RWPE2 (cell line): ENCODE measurements around the gene PEAR1.

Experiments
- ATAC-seq: fragments of 200-7000 bp; cut with Tn5 transposase; 3 replicates; pipeline ENCODE4 v1.9.1; 2021; ENCODE audit warnings: low read depth
- DNase-seq: peaks from one replicate; pipeline ENCODE4 v3.0.0-alpha.2; 2020; ENCODE audit warnings: low spot score
- H3K27ac ChIP-seq: fragments of 450-650 bp; 2 replicates; pipeline ENCODE4 v1.5.1; 2017; ENCODE audit warnings: mild to moderate bottlenecking; ENCODE audit not compliant: poor library complexity, severe bottlenecking
- H3K27me3 ChIP-seq: fragments of 250-450 bp; sonication (Bioruptor Pico); 2 replicates; pipeline ENCODE4 v1.5.1; 2021; ENCODE audit warnings: mild to moderate bottlenecking, moderate library complexity; ENCODE audit not compliant: insufficient read depth, poor library complexity, severe bottlenecking
- H3K36me3 ChIP-seq: fragments of 250-450 bp; sonication (Bioruptor Pico); 2 replicates; pipeline ENCODE4 v1.5.1; 2020; ENCODE audit warnings: low read depth, mild to moderate bottlenecking, moderate library complexity
- H3K4me1 ChIP-seq: fragments of 250-450 bp; sonication (Bioruptor Pico); 2 replicates; pipeline ENCODE4 v1.5.1; 2021; ENCODE audit warnings: mild to moderate bottlenecking, moderate library complexity; ENCODE audit not compliant: insufficient read depth, poor library complexity, severe bottlenecking
- H3K4me3 ChIP-seq: fragments of 250-450 bp; sonication (Bioruptor Pico); 2 replicates; pipeline ENCODE4 v1.5.1; 2021; ENCODE audit warnings: mild to moderate bottlenecking, moderate library complexity; ENCODE audit not compliant: severe bottlenecking
- H3K9me3 ChIP-seq: fragments of 250-450 bp; sonication (Bioruptor Pico); 2 replicates; pipeline ENCODE4 v1.5.1; 2021; ENCODE audit warnings: mild to moderate bottlenecking, moderate library complexity; ENCODE audit not compliant: severe bottlenecking
- TF ChIP-seq, protein P1 (sequence below): fragments of 450-650 bp; IDR thresholded peaks from one replicate; pipeline ENCODE4 v1.5.1; 2017; ENCODE audit warnings: mild to moderate bottlenecking, moderate library complexity; ENCODE audit not compliant: poor library complexity, severe bottlenecking

The PEAR1 gene

DNA sequence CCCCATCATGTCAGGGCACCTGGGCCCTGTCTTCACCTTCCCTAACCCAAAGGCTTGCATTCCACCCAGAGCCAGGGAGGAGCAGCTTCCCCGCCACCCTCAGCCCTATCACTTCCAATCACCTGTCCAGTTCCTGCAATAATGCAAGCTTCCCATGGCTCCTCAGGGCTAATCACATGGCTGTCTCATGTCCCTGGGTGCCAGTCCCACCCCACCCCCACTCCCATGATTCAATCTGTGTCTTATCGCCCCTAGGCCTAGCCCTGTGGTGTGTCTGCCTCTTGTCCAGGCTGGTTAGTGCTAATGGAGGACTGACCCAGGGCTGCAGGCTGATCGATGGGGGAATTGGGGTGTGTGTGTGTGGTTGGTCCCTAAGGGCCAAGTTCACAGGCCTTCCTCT, 11.0 kb upstream of the PEAR1 start:
- Histone ChIP-seq H3K4me1 (no peaks in the 10 kb centered on the region), H3K27me3 (no peaks in the 10 kb centered on the region), H3K36me3 (no peaks in the 10 kb centered on the region), H3K4me3 (no peak overlapping the region), H3K27ac (no peak overlapping the region), H3K9me3 (no peaks in the 10 kb centered on the region)
- DNase-seq (no peak), ATAC-seq (no peak)
- TF ChIP-seq, protein P1, sequence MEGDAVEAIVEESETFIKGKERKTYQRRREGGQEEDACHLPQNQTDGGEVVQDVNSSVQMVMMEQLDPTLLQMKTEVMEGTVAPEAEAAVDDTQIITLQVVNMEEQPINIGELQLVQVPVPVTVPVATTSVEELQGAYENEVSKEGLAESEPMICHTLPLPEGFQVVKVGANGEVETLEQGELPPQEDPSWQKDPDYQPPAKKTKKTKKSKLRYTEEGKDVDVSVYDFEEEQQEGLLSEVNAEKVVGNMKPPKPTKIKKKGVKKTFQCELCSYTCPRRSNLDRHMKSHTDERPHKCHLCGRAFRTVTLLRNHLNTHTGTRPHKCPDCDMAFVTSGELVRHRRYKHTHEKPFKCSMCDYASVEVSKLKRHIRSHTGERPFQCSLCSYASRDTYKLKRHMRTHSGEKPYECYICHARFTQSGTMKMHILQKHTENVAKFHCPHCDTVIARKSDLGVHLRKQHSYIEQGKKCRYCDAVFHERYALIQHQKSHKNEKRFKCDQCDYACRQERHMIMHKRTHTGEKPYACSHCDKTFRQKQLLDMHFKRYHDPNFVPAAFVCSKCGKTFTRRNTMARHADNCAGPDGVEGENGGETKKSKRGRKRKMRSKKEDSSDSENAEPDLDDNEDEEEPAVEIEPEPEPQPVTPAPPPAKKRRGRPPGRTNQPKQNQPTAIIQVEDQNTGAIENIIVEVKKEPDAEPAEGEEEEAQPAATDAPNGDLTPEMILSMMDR, result no peak

- ATAC-seq, result no peak
- Histone ChIP-seq H3K4me3 (no peak overlapping the region), H3K9me3 (no peaks in the 10 kb centered on the region), H3K27me3 (no peaks in the 10 kb centered on the region), H3K4me1 (no peaks in the 10 kb centered on the region), H3K27ac (no peak overlapping the region), H3K36me3 (no peaks in the 10 kb centered on the region)
- DNase-seq, result no peak
- TF ChIP-seq, protein P1, result no peak
Observed at GRCh38 chr1:156883919-156884318, 9.6 kb upstream of the PEAR1 start.

DNA sequence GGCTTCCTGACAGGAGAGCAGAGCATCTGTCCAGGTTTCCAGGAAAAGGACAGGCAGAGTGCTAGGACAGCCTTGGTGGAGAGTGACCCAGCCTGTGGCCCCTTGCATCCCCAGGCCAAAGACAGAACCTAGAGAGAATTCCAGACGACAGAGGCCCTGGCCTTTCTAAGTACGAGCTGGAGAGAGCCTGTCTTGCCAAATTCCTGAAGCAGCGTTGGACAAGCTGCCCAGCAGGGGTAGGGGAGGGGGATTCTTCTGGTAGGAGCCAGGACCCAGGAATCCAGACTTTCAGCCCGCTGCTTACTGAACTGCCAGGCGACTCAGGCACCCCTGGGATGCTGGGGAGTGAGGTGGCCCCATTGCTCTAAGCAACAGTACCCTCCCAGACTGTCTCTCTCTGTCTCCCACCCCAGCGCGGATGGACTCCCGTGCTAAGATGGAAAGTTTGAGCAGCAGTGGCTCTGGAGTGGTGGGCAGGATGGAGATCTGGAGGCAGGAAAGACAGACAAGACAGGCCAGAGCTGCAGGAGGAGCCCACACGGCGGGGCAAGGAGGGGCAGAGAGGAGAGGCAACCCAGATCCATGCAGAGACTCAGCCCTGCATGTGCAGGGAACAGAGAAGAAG, 8.8 kb upstream of the PEAR1 start:
- Histone ChIP-seq H3K27me3 (no peaks in the 10 kb centered on the region), H3K27ac (no peak overlapping the region)
- TF ChIP-seq, protein P1, result no peak

DNA sequence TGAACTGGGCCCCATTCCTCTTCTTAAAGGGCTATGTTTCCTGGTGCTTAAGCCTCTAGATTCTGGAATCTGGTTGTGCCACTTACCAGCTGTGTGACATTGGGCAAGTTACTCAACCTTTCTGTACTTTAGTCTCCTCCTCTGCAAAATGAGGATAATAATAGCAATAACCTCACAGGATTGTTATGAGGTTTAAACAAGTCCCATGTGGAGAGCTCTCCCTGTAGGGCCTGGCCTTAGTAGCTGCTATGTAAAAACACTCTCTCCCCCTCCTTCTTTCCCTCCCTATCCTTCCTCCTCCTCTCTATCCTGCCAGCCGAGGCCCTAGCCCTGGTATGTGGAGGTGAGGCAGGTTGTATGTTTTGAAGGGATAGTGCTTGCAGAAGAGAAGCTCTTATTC, 8.2 kb upstream of the PEAR1 start:
- no peak for DNase-seq
- H3K9me3 ChIP-seq, result no peaks in the 10 kb centered on the region
- H3K27me3 ChIP-seq, result no peaks in the 10 kb centered on the region
- no peak overlapping the region for H3K27ac ChIP-seq
- TF ChIP-seq, protein P1, result no peak
- no peak overlapping the region for H3K4me3 ChIP-seq
- H3K36me3 ChIP-seq, result no peaks in the 10 kb centered on the region
- no peaks in the 10 kb centered on the region for H3K4me1 ChIP-seq
- no peak for ATAC-seq

More for the DNA sequence above, 8.8 kb upstream of the PEAR1 start:
- Histone ChIP-seq H3K4me3 (no peak overlapping the region), H3K36me3 (no peaks in the 10 kb centered on the region), H3K4me1 (no peaks in the 10 kb centered on the region), H3K9me3 (no peaks in the 10 kb centered on the region)
- ATAC-seq (no peak), DNase-seq (no peak)

DNA sequence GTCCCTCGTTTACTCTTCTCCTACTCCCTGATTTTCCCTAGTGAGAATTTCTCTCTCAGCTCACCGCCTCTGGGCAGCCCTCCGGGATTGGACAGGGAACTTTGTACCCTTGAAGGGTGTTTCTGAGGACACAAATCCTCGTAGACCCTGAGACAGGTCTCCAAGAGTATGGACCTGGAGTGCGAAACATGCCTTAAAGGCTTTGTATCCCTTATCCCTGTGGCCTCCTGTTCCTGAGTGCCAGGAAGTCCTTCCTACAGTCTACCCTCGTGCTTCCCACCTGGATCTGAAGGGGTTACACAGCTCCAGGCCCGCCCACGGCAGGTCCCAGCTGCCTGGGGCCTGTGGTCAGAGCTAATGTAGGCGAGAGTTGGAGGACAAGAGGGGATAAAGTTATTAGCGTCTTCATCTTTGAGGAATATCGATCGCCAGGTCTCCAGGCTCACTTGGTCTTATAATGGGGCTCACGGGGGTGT, 7.6 kb upstream of the PEAR1 start:
- DNase-seq, result no peak
- Histone ChIP-seq H3K36me3 (no peaks in the 10 kb centered on the region), H3K4me1 (no peaks in the 10 kb centered on the region), H3K9me3 (no peaks in the 10 kb centered on the region), H3K27ac (no peak overlapping the region), H3K4me3 (no peak overlapping the region), H3K27me3 (no peaks in the 10 kb centered on the region)
- ATAC-seq, result no peak
- TF ChIP-seq, protein P1, result no peak
